ENCODE measurements around the gene VAMP8.

Gene VAMP8

DNA sequence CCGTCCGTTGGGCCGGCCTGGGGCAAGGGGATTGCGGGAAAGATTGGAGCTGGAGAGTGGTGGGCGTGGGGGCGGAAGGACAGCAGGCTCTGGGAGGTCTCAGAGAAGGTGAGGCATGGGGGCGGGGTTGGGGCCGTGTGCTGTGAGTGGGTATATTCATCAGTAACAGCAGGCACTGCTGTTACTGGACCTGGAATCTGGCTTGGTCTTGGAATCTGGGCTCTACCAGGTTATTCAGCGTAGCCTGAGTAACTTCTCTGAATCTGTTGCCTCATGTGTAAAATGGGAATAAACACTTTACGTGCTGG, 18.6 kb downstream of the VAMP8 start:
- TF ChIP-seq TAF1 (IDR thresholded peaks at IDR 0.05; ENCODE audit: borderline replicate concordance, insufficient read depth, low read length): no peak
- TF ChIP-seq FOXP2 (optimal IDR thresholded peaks at IDR 0.05; ENCODE audit: borderline replicate concordance, extremely low read depth, extremely low read length, insufficient read depth): no peak
- TF ChIP-seq POLR2AphosphoS5 (IDR thresholded peaks at IDR 0.05; ENCODE audit: low read depth, low read length): no peak

GRCh38 chr2:85596486-85597143, 19.2 kb downstream of the VAMP8 start:
- TF ChIP-seq POLR2AphosphoS5 (IDR thresholded peaks at IDR 0.05; ENCODE audit: low read depth, low read length) (no peak), SIN3A (IDR thresholded peaks at IDR 0.05; ENCODE audit: borderline replicate concordance, insufficient read depth, low read length) (no peak), TAF1 (IDR thresholded peaks at IDR 0.05; ENCODE audit: borderline replicate concordance, insufficient read depth, low read length) (no peak), FOXP2 (optimal IDR thresholded peaks at IDR 0.05; ENCODE audit: borderline replicate concordance, extremely low read depth, extremely low read length, insufficient read depth) (no peak), REST (IDR thresholded peaks at IDR 0.05; ENCODE audit: insufficient read depth in 1 of 2, low read depth in 2 of 2, low read length in 2 of 2) (no peak)

- TF ChIP-seq FOXP2 (optimal IDR thresholded peaks at IDR 0.05; ENCODE audit: borderline replicate concordance, extremely low read depth, extremely low read length, insufficient read depth): no peak
These were observed 19.9 kb downstream of the VAMP8 start for GRCh38 chr2:85597241-85597640.

DNA sequence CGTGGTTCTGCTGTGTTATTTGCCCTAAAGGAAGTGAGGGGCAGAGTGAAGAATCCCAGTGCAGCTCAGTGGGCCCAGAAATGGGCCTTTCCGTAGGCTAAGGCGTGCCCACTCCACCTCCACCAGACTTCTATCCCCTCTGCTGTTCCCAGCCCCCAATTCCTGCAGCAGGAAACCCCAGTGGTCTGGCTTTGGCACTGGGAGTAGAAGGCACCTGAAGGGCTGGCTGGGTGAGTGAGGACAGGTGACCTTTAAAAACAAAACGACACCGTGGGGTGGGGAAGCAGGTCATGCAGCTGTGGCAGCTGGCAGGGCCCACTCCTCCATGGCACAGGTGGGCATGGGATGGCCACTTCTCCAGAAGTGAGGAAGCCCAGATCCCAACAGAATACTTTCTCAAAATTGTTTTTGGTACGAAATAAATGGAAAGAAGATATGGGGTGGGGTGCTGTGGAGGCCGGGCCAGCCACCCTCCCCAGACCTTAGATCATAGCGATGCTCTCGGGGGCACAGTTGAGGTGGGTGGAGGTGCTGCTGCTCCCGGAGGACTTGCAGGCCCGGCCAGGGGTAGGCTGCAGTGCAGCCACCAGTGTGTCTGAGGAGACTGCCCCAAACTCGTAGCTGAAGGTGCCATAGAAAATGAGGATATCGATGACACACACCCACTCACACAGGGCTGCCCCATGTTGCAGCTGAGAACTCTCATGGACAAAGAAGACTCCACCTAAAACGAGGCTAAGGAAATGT, 21.4 kb downstream of the VAMP8 start:
- no peak for TF ChIP-seq TAF1 (IDR thresholded peaks at IDR 0.05; ENCODE audit: borderline replicate concordance, insufficient read depth, low read length)
- no peak for TF ChIP-seq SIN3A (IDR thresholded peaks at IDR 0.05; ENCODE audit: borderline replicate concordance, insufficient read depth, low read length)
- no peak for TF ChIP-seq POLR2AphosphoS5 (IDR thresholded peaks at IDR 0.05; ENCODE audit: low read depth, low read length)
- TF ChIP-seq REST (IDR thresholded peaks at IDR 0.05; ENCODE audit: insufficient read depth in 1 of 2, low read depth in 2 of 2, low read length in 2 of 2): no peak
- TF ChIP-seq FOXP2 (optimal IDR thresholded peaks at IDR 0.05; ENCODE audit: borderline replicate concordance, extremely low read depth, extremely low read length, insufficient read depth): no peak

- no peak for TF ChIP-seq TAF1 (IDR thresholded peaks at IDR 0.05; ENCODE audit: borderline replicate concordance, insufficient read depth, low read length)
- no peak for TF ChIP-seq FOXP2 (optimal IDR thresholded peaks at IDR 0.05; ENCODE audit: borderline replicate concordance, extremely low read depth, extremely low read length, insufficient read depth)
- TF ChIP-seq POLR2AphosphoS5 (IDR thresholded peaks at IDR 0.05; ENCODE audit: low read depth, low read length): no peak
- no peak for TF ChIP-seq REST (IDR thresholded peaks at IDR 0.05; ENCODE audit: insufficient read depth in 1 of 2, low read depth in 2 of 2, low read length in 2 of 2)
- TF ChIP-seq SIN3A (IDR thresholded peaks at IDR 0.05; ENCODE audit: borderline replicate concordance, insufficient read depth, low read length): no peak
These were observed 22.3 kb downstream of the VAMP8 start for GRCh38 chr2:85599468-85600234.

- TF ChIP-seq TAF1 (IDR thresholded peaks at IDR 0.05; ENCODE audit: borderline replicate concordance, insufficient read depth, low read length) (no peak), FOXP2 (optimal IDR thresholded peaks at IDR 0.05; ENCODE audit: borderline replicate concordance, extremely low read depth, extremely low read length, insufficient read depth) (no peak), REST (IDR thresholded peaks at IDR 0.05; ENCODE audit: insufficient read depth in 1 of 2, low read depth in 2 of 2, low read length in 2 of 2) (no peak), POLR2AphosphoS5 (IDR thresholded peaks at IDR 0.05; ENCODE audit: low read depth, low read length) (no peak), SIN3A (IDR thresholded peaks at IDR 0.05; ENCODE audit: borderline replicate concordance, insufficient read depth, low read length) (no peak)
These were observed 22.8 kb downstream of the VAMP8 start for GRCh38 chr2:85600235-85600575.

Measured in PFSK-1 (cell line).